GM18870 (cell line): ENCODE results near the gene PPP1R3G.
A peak's percentile ranks its signal among the peaks of the same experiment; 100 is the strongest.
"Not testable (repeated sequence)": the region's sequence is repeated elsewhere in the genome, so short reads cannot be mapped to it uniquely, and the experiment has no call there.

Source experiments
- ATAC-seq: cut with Tn5 transposase; IDR thresholded peaks from one replicate; pipeline ENCODE4 v1.9.1; 2021; ENCODE audit warnings: moderate library complexity; ENCODE audit not compliant: unreplicated experiment

PPP1R3G gene

DNA sequence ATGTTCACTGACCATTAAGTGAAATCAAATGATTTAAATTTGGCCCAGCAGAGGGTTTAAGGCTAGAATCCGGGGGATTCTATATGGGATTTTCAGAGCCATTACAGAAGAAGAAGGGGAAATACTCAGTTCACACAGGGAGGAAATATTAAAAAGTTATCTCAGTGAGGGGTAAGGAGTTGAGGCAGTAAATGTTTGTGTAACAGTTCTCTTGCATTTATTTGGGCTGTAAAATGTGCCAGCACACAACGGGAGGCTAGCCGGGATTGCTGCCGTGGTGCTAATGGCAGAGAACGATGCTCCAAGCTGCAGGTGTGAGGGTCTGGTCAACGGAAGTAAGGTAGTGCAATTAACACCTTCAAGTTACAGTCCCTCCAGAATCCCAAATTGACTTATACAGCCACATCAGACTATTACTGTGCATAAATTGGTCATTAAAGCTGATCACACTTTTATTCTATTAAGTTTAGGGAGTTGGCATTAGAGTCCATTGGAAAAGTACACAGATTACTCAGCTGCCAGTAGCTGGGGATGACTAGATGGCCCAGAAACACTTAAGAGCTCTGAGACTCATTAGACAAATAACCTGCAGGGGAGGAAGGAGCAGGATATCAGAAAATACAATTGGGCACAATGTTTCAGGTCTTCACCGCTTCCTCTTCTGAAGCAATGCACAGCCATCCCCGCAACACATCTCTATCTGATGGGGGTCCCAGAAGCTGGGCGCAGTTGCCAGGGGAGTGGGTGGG lies 31.3 kb downstream of the PPP1R3G start:
- no peak for ATAC-seq

DNA sequence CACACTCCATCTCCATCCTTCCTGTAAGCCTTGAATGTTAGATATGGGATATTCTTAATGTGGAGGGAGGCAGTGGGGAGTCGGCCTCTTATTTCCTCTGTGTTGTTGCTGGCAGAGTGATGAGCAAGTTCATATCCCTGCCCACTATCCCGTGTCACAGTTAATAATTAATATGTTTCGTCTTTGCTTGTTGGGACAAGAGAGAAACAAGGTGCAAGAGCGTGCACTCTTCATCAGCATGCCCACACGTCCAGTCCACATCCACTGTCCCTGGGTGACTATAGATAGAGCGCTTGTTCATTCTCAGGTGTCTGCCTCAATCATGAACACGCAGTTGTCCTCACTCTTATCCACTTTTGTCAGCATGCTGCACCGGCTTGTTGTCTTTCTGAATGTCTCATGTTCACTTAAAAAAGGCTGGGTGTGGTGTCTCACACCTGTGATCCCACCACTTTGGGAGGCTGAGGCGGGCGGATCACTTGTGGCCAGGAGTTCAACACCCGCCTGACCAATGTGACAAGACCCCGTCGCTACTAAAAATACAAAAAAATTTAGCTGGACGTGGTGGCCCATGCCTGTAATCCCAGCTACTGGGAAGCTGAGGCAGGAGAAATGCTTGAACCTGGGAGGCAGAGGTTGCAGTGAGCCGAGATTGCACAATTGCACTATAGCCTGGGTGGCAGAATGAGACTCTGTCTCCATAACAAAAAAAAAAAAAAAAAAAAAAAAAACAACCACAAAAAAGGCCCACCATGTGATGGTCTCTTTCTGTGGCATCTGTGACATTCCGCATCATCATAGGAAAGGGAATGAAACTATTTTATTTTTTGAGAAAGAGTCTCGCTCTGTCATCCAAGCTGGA lies 34.2 kb downstream of the PPP1R3G start:
- no peak for ATAC-seq

DNA sequence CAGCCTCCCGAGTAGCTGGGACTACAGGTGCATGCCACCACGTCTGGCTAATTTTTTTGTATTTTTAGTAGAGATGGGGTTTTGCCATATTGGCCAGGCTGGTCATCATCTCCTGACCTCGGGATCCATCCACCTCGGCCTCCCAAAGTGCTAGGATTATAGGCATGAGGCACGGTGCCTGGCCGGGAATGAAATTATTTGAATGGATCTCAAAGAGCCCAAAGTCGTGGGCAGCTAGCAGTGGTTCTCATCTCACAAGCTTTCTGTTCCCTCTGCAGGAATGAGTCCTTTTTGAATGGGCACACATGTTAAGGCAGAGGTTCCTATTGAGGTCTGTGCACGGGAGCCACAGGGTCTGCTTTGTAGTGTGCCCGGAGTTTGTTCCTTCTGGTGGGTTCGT lies 34.9 kb downstream of the PPP1R3G start:
- no peak for ATAC-seq

DNA sequence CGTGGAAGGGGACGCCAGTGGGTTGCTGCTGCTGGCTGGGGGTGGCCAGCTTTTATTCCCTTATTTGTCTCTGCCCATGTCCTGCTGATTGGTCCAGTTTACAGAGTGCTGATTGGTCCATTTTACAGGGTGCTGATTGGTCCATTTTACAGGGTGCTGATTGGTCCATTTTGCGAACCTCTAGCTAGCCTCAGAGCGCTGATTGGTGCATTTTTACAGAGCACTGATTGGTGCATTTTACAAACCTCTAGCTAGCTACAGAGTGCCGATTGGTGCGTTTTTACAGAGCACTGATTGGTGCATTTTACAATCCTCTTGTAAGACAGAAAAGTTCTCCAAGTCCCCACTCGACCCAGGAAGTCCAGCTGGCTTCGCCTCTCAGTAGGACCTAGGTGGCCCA lies 35.4 kb downstream of the PPP1R3G start:
- ATAC-seq: not testable (repeated sequence)

DNA sequence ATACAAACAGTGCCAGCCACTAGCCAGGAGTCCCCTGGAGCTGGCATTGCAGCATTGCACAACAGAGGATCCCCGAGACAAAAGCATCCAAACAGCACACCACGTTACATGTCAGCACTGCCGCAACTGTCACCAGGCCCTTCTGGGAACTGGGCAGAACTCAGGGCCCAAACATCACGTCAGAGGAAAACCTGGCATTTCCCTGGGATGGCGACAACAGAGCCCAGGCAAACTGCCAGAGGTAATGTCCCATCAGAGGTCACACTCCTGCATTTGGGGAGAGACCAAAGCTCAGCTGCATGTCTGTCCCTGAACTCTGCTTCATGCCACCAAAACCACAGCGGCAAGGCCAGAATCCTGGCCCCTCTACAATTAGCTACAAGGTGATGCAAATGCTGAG lies 36.3 kb downstream of the PPP1R3G start:
- no peak for ATAC-seq

DNA sequence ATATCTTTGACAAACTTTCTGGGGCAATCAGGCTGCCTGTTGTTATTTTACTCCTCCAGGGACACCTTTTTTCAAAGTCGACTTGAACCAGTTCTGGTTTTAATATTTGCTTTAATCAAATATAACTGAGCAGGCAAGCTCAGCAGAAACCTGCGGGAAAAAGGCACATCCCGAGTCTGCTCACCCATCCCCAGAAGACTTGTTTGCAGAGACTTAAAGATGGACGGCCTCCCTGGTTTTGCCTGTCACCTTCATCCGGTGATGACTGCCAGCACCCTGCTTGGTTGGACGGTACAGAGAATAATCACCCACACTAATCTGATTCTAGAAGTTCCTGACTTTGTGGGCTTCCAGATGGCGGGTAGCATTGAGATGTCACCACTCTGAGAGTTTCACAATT lies 36.8 kb downstream of the PPP1R3G start:
- no peak for ATAC-seq

DNA sequence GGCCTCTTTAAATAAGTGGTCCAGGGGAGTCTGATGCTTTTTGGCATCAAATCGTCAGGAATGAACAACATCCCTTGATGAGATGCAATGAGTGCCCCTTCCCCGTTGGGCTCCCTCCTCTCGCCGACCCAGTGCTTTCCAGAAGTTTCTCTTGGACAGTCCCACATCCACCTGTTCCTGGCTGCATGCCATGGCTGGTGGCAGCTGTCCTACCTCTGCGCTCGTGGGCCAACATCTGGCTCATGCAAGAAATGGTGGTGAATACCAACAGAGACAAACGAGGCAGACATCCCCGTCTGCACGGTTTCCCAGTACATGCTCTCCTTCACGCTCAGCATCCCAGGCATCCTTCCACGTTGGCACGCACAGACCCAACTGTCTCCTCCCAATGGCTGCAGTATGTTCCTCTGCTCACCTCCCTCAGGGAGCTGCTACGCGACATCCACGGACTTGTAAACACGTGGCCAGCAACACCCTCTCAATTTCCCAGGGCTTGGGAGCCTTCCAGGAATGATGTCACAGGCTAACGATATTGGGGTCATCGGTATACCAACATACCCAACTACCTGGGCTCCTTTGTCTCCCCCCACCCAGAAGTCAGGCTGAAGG lies 37.5 kb downstream of the PPP1R3G start:
- no peak for ATAC-seq

DNA sequence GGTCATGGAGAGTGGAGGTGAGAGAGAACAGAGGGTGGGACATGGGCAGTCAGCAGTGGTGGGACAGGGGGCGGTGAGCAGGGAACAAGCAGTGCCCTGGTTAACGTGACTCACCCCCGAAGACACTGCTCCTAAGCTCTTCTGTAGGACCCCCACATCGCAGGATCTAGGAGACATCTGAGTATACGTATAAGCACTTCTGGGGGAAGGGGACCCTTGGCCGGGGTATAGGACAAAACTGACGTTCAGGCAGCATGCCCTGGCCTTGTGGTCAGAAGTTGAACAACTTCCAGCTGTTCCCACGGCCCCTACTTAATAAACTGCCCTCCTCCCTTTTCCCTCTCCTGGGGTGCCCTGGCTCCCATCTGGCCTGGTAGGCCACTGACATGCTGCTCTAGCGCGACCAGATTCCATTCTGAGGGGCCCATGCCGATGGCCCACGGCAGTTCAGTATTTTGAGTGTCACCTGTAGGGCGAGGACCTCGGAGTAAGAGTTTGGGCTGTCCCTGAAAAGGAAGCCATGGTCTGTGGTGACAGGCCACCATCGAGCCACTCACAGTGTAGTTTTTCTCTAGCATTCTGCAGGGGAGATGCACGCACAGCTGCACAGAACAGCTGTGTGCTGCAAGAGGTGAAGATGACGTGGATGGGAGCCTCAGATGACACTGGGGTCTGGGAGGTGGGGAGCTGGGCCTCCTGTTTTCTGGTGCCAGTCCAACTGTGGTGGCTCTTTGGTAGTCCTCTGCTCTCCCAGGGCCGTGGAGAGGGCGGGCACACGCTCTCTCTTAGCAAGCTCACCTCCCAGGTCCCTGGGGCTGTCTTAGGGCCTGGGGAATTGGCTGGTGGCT lies 38.4 kb downstream of the PPP1R3G start:
- ATAC-seq: no peak

DNA sequence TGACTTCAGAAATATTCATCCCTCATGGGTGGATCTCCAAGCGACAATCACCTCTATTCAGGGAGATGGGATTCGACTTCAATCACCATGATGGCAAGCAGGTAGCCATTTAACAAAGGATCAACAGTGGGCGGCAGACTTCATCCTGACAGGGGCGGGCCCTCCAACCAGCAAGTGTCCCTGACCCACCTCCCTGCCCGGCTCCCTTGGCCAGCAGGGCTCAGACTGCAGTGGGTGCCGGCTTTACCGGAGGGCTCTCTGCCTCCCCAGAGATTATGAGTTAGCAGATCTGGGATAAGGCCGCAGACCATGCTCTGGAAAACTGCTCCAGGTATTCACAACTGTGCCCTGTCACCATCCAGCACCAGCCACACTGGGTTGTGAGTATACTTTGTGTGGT lies 39.4 kb downstream of the PPP1R3G start:
- no peak for ATAC-seq

DNA sequence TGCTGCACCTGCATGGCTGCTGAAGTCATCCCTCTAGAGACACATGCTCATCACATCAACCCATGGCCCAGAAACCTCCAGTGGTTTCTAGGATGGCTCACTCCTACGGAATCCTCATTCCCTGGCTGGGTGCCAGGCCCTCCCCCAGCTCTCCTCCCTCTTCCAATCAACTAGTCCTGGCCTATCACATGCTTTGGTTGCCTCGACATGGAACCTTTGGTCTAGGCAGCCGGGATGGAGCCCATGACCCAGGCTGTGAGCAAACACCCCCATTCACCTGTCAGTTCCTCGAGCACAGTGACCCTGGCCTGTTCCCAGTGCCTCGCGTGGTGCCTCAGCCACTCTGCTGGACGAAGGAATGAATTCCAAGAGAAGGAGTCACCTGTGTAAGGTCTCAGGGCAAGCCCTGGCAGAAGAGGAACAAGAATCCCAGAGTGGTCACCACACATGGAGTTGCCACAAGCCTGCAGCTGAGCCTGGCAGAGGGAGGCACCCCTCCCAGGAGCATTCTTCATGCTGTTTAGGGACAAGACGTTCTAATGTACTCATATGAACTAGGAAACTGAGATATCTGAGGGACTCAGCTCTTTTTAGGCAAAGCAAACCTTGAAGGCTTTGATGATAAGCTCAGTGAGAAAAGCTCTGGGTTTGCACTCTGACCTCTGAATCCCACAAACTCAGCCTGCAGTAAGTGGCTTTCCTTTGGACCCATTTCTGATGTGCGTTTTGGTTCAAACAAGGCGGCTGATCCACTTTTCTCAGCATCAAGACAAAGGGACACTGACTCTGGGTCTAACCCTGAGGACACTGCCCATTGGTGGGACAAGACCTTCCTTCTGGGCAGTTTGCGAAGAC lies 40.2 kb downstream of the PPP1R3G start:
- no peak for ATAC-seq

DNA sequence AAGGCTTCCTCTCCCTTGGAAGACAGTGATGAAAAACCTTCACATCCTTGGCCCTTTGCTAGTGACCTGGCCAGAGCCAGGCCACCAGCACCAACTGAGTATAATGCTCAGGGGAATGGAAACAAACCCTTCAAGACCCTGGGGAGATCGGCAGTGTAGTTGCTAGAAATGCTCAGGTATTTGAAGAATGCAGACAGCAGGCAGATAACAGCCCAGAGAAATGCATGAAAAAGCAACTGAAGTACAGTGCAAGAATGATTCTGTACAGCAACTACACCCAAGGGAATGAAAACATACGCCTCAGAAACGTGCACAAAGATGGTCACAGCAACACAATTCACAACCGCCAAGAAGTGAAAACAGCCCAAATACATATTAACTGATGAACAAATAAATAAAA lies 41.1 kb downstream of the PPP1R3G start:
- no peak for ATAC-seq

DNA sequence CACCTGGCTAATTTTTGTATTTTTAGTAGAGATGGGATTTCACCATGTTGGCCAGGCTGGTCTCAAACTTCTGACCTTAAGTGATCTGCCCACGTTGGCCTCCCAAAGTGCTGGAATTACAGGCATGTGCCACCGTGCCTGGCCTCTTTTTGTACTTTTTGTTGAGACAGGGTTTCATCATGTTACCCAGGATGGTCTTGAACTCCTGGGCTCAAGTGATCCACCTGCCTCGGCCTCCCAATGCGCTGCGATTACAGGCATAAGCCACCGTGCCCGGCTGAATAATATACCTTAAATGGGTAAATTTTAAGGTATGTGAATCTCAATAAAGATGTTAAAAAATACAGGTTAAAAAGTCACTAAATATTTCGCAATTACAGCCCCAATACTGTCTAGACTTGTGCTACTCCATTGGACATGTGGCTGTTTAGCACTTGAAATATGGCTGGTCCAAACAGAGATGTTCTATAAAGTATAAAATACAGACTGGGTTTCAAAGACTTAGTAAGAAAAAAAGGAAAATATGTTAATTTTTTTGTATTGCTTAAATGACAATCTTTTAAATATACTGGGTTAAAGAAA lies 42.1 kb downstream of the PPP1R3G start:
- no peak for ATAC-seq

DNA sequence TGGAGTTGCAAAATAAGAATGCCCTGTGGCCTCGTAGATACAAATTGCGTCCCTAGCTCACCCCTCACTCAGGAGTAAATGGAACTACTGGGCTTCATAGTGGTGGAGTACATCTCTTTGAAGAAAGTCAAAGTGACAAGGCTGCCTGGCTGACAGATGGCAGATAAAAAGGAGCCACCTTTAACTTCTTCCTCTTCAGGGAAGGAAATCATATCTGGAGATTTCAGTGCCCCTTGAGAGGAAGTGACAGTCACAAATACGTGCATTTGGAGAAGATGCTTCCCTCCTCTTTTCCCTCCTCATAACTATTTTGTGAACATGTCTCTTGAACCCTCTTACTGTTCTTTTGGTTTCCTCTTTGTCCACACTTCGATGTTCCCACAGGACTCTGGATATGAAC lies 43.2 kb downstream of the PPP1R3G start:
- ATAC-seq: no peak

DNA sequence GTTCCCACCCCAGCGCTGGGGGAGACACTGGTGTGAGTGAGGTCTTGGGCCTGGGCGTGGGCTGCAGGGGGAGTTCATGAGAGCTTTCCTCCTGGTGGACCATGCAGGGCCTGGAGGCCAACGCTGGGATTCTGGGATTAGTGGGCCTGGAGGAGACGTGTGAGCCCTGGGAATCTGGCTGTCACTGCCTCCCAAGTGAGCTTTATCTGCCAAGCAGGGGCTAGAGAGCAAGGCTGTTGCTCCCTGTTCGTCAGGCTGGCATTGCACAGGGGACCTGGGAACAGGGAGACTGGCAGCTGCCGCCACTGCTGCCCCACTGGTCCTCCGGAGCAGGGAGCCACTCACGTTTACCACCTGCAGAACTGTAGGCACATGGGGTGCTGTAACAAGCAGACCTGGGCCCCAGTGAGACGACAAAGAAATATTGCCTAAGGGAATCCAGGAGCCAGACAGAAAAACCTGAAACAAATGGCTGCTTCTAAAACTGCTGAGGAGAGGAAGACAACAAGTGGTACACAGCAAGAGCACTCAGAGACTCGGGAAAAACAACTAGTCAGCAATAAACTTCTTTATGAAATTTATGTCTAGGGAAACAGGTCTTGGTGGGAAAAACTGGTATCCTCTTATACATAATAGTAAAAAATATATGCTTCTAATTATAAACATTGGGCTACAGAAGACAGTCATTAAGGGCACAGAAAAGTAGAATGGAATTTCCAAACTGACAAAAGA lies 45.2 kb downstream of the PPP1R3G start:
- ATAC-seq: no peak

DNA sequence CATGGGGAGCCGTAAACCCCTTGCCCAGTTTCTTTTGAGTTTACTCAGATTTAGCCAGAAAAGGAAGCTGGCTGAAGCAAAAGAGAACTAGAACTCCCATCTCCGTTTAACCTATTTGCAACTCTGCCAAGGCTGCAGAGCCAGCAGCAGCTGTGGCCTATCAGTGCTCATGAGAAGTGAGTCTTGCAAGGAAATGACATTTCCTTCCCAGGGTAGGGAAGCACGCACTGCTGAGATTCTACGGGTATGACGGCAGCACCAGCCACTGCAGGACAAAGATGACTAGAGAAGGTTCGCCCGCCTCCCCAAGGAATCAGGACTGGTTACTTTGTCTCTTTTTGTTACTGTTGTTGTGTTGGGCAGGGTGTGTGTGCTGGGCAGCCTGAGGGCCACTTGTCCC lies 47.6 kb downstream of the PPP1R3G start:
- peak; percentile 85 for ATAC-seq

DNA sequence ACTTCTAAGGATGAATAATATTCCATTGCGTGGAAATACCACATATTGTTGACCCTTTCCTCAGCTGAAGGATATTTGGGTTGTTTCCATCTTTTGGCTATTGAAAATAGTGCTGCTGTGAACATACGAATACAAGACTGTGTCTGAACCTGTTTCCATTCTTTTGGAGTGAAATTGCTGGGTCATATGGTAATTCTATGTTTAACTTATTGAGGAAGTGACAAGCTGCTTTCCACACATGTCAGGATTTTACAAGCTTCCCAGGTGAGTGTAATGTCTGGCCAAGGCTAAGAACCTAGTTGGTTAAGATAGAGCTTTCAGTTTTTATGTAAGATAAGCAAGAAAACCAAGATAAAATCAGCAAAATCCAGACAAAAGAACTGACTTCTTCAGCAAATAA lies 48.8 kb downstream of the PPP1R3G start:
- no peak for ATAC-seq

DNA sequence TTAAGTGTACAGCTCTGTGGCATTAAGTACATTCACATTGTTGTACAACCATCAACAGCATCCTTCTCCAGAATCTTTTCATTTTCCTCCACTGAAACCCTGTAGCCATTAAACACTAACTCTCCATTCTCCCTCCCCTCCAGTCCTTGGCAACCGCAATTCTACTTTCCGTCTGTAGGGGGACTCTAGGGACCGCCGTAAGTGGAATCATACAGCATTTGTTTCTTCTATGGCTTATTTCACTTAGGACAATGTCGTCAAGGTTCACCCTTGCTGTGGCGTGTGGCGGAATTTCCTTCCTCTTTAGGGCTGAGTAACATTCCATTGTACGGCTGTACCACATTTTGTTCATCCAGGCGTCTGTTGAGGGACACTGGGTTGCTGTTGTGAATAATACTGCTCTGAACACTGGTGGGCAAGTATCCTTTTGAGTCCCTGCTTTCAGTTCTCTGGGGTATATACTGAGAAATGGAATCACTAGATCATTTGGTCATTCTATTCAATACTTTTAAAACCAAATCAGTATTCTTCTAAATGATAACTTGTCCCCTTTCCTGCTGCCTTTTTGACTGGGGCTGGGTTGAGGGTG lies 50.7 kb downstream of the PPP1R3G start:
- no peak for ATAC-seq

DNA sequence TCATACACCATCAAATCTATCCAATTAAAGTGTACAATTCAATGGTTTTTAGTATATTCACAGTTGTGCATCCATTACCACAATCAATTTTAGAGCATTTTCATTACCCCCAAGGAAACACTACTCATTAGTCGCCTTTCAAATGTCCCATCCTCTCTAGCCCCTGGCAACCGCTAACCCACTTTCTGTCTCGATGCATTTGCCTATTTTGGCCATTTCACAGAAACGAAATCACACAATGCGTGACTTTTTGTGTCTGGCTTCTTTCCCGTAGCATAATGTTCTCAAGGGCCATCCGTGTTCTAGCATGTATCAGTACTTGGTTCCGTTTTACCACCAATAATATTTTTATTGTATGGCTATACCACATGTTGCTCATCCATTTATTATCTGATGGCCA lies 51.7 kb downstream of the PPP1R3G start:
- no peak for ATAC-seq
